ENCODE results near the gene SSR1.

- TF ChIP-seq REST (IDR thresholded peaks at IDR 0.05; ENCODE audit: insufficient read depth in 1 of 2, low read depth in 2 of 2, low read length in 2 of 2) (no peak), POLR2AphosphoS5 (IDR thresholded peaks at IDR 0.05; ENCODE audit: low read depth, low read length) (no peak)
These were observed 57.8 kb downstream of the SSR1 start for GRCh38 chr6:7254980-7255835.

All from PFSK-1 (cell line).